Kidney (tissue), 14 donors: ENCODE results near the gene SERTAD2. TPM values are rescaled to one million over a fixed set of nuclear protein-coding genes. Genes with fewer than 3 reads are reported as not detected.

ENCODE experiments used
- DNase-seq, 5 donors: peaks; one replicate each; pipeline ENCODE4 v3.0.0-alpha.2; 2013 to 2020
- FAIRE-seq: peaks from 2 replicates; lab custom pipeline; 2012; peaks lifted over from hg19 to GRCh38; lab: Jason Lieb, UNC
- H3K27ac ChIP-seq, 2 donors: one replicate each; pipeline ENCODE4 v1.7.0; 2013; ENCODE audit warnings: low read depth in 2 of 2, low read length in 2 of 2, inconsistent platforms in 1 of 2
- H3K27me3 ChIP-seq: one replicate; pipeline ENCODE4 v1.7.1; 2013; ENCODE audit warnings: low read length, inconsistent platforms; ENCODE audit not compliant: control insufficient read depth, insufficient read depth
- H3K36me3 ChIP-seq, 3 donors: one replicate each; pipeline versions ENCODE4 v1.7.0 to v1.7.1; 2013; ENCODE audit warnings: low read length in 3 of 3, control low read depth in 1 of 3, inconsistent platforms in 1 of 3; ENCODE audit not compliant: insufficient read depth in 3 of 3, control insufficient read depth in 2 of 3
- H3K4me1 ChIP-seq, 3 donors: one replicate each; pipeline versions ENCODE4 v1.7.0 to v1.7.1; 2013; ENCODE audit warnings: low read length in 3 of 3, inconsistent platforms in 1 of 3, low read depth in 1 of 3; ENCODE audit not compliant: control insufficient read depth in 2 of 3, insufficient read depth in 2 of 3
- H3K4me3 ChIP-seq, 3 donors: one replicate each; pipeline versions ENCODE4 v1.7.0 to v1.8.1; 2013; ENCODE audit warnings: low read length in 3 of 3, control low read depth in 1 of 3, inconsistent platforms in 1 of 3
- H3K9ac ChIP-seq, 3 donors: one replicate each; pipeline versions ENCODE4 v1.7.0 to v1.7.1; 2013; ENCODE audit warnings: low read length in 3 of 3, control low read depth in 1 of 3, inconsistent platforms in 1 of 3
- H3K9me3 ChIP-seq, 3 donors: one replicate each; pipeline versions ENCODE4 v1.7.0 to v1.7.1; 2013; ENCODE audit warnings: low read length in 3 of 3, control low read depth in 1 of 3, inconsistent platforms in 1 of 3; ENCODE audit not compliant: control insufficient read depth in 2 of 3, insufficient read depth in 1 of 3
- intact Hi-C: fragments of 100-400 bp; cut with DNase I; formaldehyde crosslinking; loops from one replicate; pipeline ENCODE4 v1.11.1; 2022
- polyA plus RNA-seq: library from polyadenylated mRNA; stranded (reverse); fragments of 350-450 nt; fragmentation: Illumina TruSeq; extraction: RNeasy Lipid Tissue Mini Kit (QIAGEN cat#74804); gene quantifications from one replicate; pipeline ENCODE4 v1.2.3, GENCODE V29; 2014; ENCODE audit warnings: low read depth, low replicate concordance; ENCODE audit not compliant: insufficient read depth
- total RNA-seq: library from RNA; stranded (reverse); fragmentation: NEBNext Ultra II Directional; extraction: Animal tissue kit (Norgen Biotek cat#: 25700); gene quantifications from one replicate; pipeline ENCODE4 v1.2.1, GENCODE V29; 2021
- TF ChIP-seq, protein P1 (sequence below): IDR thresholded peaks from 3 replicates; pipeline ENCODE4 v1.5.1; 2012; ENCODE audit warnings: mild to moderate bottlenecking, moderate library complexity, borderline replicate concordance; ENCODE audit not compliant: insufficient read depth; ENCODE audit errors: extremely low read depth
- donor health status: control.
- donor health status: control.
- donor health status: control.
- donor health status: control.
- donor health status: control.
- donor health status: DM: yes; HTN: yes; CAD: no.
- donor health status: Normal renal cell carcinoma (clear cell type).

Gene SERTAD2
- total and polyA plus RNA-seq, 2 donors from 2014 or later = 6.2 to 21.1 TPM

DNA sequence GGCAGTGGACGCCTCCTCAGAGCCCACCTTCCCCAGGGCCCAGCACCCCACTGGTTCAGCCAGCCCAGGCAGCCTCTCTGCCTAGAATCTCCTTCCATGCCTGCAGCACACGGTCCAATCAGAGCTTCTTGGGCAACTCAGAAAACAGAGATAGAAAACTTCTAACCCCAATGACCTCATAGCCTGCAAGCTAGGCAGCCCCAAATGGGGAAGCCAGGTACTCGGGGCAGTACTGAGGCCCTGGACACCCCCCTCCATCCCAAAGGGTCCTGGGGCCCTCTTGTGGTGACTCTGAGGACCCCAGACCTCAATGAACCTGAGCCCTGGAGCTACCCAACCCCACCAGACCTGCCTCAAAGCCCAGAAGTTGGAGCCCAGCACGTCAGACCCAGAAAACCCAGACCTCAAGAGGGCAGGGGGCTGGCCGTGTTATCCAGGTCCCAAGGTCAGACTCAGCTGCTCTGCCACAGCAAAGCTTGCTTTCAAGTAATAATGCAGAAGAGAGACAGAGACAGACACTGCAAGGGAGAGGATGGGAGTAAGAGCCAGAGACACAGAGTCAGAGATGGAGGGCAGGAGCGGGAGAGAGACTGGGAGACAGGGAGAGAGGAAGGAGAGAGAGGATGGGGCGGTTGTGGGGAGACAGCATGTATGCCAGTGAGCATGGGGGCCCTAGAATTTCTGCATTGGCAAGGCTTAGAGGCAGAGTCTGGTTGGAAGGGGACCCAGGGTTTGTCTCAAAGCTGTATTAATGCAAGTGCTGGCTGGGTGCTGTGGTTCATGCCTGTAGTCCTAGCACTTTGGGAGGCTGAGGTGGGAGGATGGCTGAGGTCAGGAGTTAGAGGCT, 28.2 kb downstream of the SERTAD2 start:
- no peak for FAIRE-seq
- intact Hi-C loops = no loop called here

DNA sequence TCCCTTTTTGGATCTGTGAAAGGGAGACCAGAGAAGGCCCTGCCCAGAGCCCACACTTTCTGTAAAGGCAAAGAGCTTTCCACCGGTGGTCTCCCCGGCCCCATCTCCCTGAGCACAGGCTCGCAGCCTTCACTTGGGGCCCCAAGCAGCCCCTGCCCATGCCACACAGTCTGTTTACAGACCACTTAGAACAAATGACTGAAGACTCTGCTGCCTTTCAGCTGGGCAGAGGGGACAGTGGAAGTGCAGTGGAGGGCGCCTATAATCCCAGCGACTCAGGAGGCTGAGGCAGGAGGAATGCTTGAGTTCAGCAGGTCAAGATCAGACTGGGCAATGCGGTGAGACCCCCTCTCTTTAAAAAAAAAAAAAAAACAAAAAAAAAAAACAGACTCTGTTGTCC, 28.9 kb downstream of the SERTAD2 start:
- no peaks in the 10 kb centered on the region for H3K36me3 ChIP-seq
- H3K27me3 ChIP-seq = no peaks in the 10 kb centered on the region
- no peak overlapping the region for H3K9ac ChIP-seq
- DNase-seq (no peak), FAIRE-seq (no peak)
- no peak overlapping the region for H3K27ac ChIP-seq
- H3K9me3 ChIP-seq = no peaks in the 10 kb centered on the region
- no peak overlapping the region for H3K4me3 ChIP-seq
- TF ChIP-seq, protein P1, sequence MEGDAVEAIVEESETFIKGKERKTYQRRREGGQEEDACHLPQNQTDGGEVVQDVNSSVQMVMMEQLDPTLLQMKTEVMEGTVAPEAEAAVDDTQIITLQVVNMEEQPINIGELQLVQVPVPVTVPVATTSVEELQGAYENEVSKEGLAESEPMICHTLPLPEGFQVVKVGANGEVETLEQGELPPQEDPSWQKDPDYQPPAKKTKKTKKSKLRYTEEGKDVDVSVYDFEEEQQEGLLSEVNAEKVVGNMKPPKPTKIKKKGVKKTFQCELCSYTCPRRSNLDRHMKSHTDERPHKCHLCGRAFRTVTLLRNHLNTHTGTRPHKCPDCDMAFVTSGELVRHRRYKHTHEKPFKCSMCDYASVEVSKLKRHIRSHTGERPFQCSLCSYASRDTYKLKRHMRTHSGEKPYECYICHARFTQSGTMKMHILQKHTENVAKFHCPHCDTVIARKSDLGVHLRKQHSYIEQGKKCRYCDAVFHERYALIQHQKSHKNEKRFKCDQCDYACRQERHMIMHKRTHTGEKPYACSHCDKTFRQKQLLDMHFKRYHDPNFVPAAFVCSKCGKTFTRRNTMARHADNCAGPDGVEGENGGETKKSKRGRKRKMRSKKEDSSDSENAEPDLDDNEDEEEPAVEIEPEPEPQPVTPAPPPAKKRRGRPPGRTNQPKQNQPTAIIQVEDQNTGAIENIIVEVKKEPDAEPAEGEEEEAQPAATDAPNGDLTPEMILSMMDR = no peak
- intact Hi-C loops = no loop called here
- no peaks in the 10 kb centered on the region for H3K4me1 ChIP-seq

More for the DNA sequence above, 28.2 kb downstream of the SERTAD2 start:
- TF ChIP-seq, protein P1 = no peak
- no peaks in the 10 kb centered on the region for H3K9me3 ChIP-seq
- peak in 1 of 5 donors; percentile 9 for DNase-seq
- no peaks in the 10 kb centered on the region for H3K27me3 ChIP-seq
- H3K9ac ChIP-seq = no peak overlapping the region
- peaks cover 0 to under 1% (median 0%) of the 10 kb centered on the region in 3 donors for H3K36me3 ChIP-seq
- H3K4me3 ChIP-seq = no peak overlapping the region
- H3K27ac ChIP-seq = no peak overlapping the region
- H3K4me1 ChIP-seq = no peaks in the 10 kb centered on the region

DNA sequence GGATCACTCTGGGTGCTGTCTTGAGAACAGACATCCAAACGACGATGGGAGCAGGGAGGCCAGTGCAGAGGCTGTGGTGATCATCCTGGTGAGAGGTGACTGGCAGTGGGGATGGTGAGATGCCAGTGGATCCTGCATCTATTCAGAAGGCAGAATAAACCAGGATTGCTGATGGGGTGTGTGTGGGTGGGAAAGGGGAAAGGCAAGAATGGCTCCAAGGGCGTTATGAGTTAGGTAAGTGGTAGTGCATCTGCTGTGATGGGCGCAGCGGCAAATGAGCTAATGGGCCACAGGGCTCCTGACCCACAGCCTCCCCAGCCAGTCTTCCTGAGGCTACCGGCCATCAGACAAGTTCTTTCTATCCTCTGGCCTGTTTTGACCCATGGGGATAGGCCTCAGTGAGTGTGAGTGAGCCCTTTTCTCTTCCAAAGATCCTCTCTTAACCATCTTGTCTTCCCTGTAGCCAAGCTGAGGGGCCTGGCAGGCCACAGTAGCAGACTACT, 29.6 kb downstream of the SERTAD2 start:
- H3K27ac ChIP-seq = no peak overlapping the region
- H3K9me3 ChIP-seq = no peaks in the 10 kb centered on the region
- intact Hi-C loops = no loop called here
- H3K4me1 ChIP-seq = no peaks in the 10 kb centered on the region
- FAIRE-seq (no peak), DNase-seq (peak in 1 of 5 donors; percentile 3)
- H3K4me3 ChIP-seq = no peak overlapping the region
- no peaks in the 10 kb centered on the region for H3K27me3 ChIP-seq
- no peaks in the 10 kb centered on the region for H3K36me3 ChIP-seq
- TF ChIP-seq, protein P1 = no peak
- H3K9ac ChIP-seq = no peak overlapping the region
